PC-9 (cell line): ENCODE measurements around the gene SLIRP.

ENCODE experiments used
- EZH2 ChIP-seq: fragments of 200-600 bp; sonication (generic); IDR thresholded peaks from 2 replicates; pipeline ENCODE4 v1.8.0; 2017; ENCODE audit warnings: antibody characterized with exemption, low read depth
- TF ChIP-seq, protein P1 (sequence below): fragments of 200-600 bp; sonication (generic); conservative IDR thresholded peaks from 2 replicates; pipeline ENCODE4 v1.6.1; 2017; ENCODE audit warnings: mixed run types, antibody characterized with exemption, mild to moderate bottlenecking, moderate library complexity

DNA sequence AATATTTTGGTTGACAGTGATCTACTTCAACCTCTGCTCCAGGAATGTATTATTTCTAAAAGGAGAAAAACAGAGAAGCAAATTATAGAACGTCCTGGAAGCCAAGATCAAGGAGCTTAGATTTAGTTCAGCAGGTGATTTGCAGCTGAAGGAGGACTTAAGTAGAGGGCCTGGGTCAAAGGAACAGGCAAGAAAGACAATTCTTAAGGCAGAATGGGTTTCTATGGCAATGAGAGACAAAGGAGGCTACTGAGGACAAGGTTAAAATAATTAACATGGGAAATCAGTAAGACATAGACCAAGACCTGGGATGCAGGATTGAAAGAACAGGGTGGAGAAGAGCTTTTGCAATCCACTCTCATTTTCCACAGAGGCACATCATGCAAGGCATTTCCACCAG, 55.4 kb downstream of the SLIRP start:
- TF ChIP-seq, protein P1, sequence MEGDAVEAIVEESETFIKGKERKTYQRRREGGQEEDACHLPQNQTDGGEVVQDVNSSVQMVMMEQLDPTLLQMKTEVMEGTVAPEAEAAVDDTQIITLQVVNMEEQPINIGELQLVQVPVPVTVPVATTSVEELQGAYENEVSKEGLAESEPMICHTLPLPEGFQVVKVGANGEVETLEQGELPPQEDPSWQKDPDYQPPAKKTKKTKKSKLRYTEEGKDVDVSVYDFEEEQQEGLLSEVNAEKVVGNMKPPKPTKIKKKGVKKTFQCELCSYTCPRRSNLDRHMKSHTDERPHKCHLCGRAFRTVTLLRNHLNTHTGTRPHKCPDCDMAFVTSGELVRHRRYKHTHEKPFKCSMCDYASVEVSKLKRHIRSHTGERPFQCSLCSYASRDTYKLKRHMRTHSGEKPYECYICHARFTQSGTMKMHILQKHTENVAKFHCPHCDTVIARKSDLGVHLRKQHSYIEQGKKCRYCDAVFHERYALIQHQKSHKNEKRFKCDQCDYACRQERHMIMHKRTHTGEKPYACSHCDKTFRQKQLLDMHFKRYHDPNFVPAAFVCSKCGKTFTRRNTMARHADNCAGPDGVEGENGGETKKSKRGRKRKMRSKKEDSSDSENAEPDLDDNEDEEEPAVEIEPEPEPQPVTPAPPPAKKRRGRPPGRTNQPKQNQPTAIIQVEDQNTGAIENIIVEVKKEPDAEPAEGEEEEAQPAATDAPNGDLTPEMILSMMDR, result no peak
- no peak for TF ChIP-seq EZH2
